Bronchial epithelial cell (primary cell): ENCODE results near the gene IARS2. TPM values are rescaled to one million over a fixed set of nuclear protein-coding genes. Genes with fewer than 3 reads are reported as not detected.
A peak's percentile ranks its signal among the peaks of the same experiment; 100 is the strongest.
"Not testable (repeated sequence)": the region's sequence is repeated elsewhere in the genome, so short reads cannot be mapped to it uniquely, and the experiment has no call there.

Experiments
- DNase-seq: peaks from one replicate; pipeline ENCODE4 v3.0.0-alpha.2; 2010; ENCODE audit warnings: low read depth
- FAIRE-seq: peaks from 2 replicates; lab custom pipeline; 2011; peaks lifted over from hg19 to GRCh38; lab: Jason Lieb, UNC
- H3K27me3 ChIP-seq: 2 replicates; pipeline ENCODE4 v1.5.1; 2011; ENCODE audit warnings: low read length; ENCODE audit not compliant: control insufficient read depth, insufficient read depth
- H3K36me3 ChIP-seq: 2 replicates; pipeline ENCODE4 v1.5.1; 2011; ENCODE audit warnings: low read length; ENCODE audit not compliant: control insufficient read depth, insufficient read depth
- H3K4me3 ChIP-seq: 2 replicates; pipeline ENCODE4 v1.5.1; 2011; ENCODE audit warnings: mild to moderate bottlenecking, low read depth, low read length, control low read depth
- CTCF ChIP-seq: IDR thresholded peaks from 2 replicates; pipeline ENCODE4 v1.5.1; 2011; ENCODE audit warnings: mild to moderate bottlenecking, moderate library complexity, low read length, control low read depth, inconsistent platforms; ENCODE audit not compliant: insufficient read depth, severe bottlenecking
- total RNA-seq: library from RNA; depleted of rRNA; stranded (reverse); fragments of >200 nt; gene quantifications from 2 replicates; pipeline ENCODE4 v1.2.1, GENCODE V29; 2014

IARS2 gene
- total RNA-seq, 1 donor from 2014 or later, result 113 TPM

GRCh38 chr1:220084460-220084859, 9.5 kb upstream of the IARS2 start:
- Histone ChIP-seq H3K4me3 (no peak overlapping the region), H3K36me3 (no peaks in the 10 kb centered on the region), H3K27me3 (no peaks in the 10 kb centered on the region)
- DNase-seq (peak; percentile 25), FAIRE-seq (no peak)
- TF ChIP-seq CTCF, result no peak

- not testable (repeated sequence) for FAIRE-seq, H3K36me3 ChIP-seq, DNase-seq, H3K4me3 ChIP-seq, H3K27me3 ChIP-seq
These were observed 7.7 kb upstream of the IARS2 start for GRCh38 chr1:220086261-220086686.

GRCh38 chr1:220089650-220090556, 4.0 kb upstream of the IARS2 start, which contains the start of gene BPNT1:
BPNT1 (minus strand) TSS chr1:220089788; CDS start chr1:220079846, 9,942 bp downstream.
- DNase-seq, result peak; percentile 96

GRCh38 chr1:220092694-220093093, 1.2 kb upstream of the IARS2 start:
- Histone ChIP-seq H3K4me3 (no peak overlapping the region), H3K27me3 (no peaks in the 10 kb centered on the region), H3K36me3 (peaks cover 2% of the 10 kb centered on the region)
- no peak for TF ChIP-seq CTCF
- DNase-seq, result no peak
- no peak for FAIRE-seq

More at GRCh38 chr1:220089650-220090556, 4.0 kb upstream of the IARS2 start, which contains the start of gene BPNT1:
- H3K27me3 ChIP-seq, result no peaks in the 10 kb centered on the region
- H3K4me3 ChIP-seq, result peak within 1 kb of the TSS; percentile 60
- FAIRE-seq, result no peak
- TF ChIP-seq CTCF, result no peak
- H3K36me3 ChIP-seq, result no peaks in the 10 kb centered on the region

GRCh38 chr1:220093361-220094015, 444 bp upstream of the IARS2 start:
- Histone ChIP-seq H3K27me3 (no peaks in the 10 kb centered on the region), H3K36me3 (peaks cover 5% of the 10 kb centered on the region), H3K4me3 (peak overlapping the region; percentile 69)
- DNase-seq (no peak), FAIRE-seq (no peak)
- TF ChIP-seq CTCF, result no peak

GRCh38 chr1:220099826-220100225, 5.9 kb downstream of the IARS2 start:
- FAIRE-seq, result no peak
- DNase-seq, result no peak
- Histone ChIP-seq H3K36me3 (peaks cover 11% of the 10 kb centered on the region), H3K4me3 (no peak overlapping the region), H3K27me3 (no peaks in the 10 kb centered on the region)
- no peak for TF ChIP-seq CTCF

GRCh38 chr1:220110473-220110872, 16.5 kb downstream of the IARS2 start:
- DNase-seq, H3K36me3 ChIP-seq, H3K27me3 ChIP-seq, H3K4me3 ChIP-seq, FAIRE-seq: not testable (repeated sequence)

GRCh38 chr1:220112600-220112999, 18.7 kb downstream of the IARS2 start:
- H3K27me3 ChIP-seq, H3K36me3 ChIP-seq, FAIRE-seq, DNase-seq, H3K4me3 ChIP-seq: not testable (repeated sequence)
